Measurements from ENCODE around the gene NFATC3. TPM values are rescaled to one million over a fixed set of nuclear protein-coding genes. Genes with fewer than 3 reads are reported as not detected.

Gene NFATC3
- total RNA-seq, 1 donor, result 32.8 TPM

GRCh38 chr16:68247400-68247799 is 162.2 kb downstream of the NFATC3 start:
- no peak for DNase-seq (ENCODE audit: low read depth)
- no peak for TF ChIP-seq CTCF (IDR thresholded peaks at IDR 0.05; ENCODE audit: insufficient read depth, low read depth, low read length)
- no peak overlapping the region for H3K4me3 ChIP-seq (ENCODE audit: low read depth, low read length)

- no peak for DNase-seq (ENCODE audit: low read depth)
- H3K4me3 ChIP-seq (ENCODE audit: low read depth, low read length), result no peak overlapping the region
- no peak for TF ChIP-seq CTCF (IDR thresholded peaks at IDR 0.05; ENCODE audit: insufficient read depth, low read depth, low read length)
These were observed 162.8 kb downstream of the NFATC3 start for GRCh38 chr16:68247932-68248331.

GRCh38 chr16:68249371-68249770 is 164.2 kb downstream of the NFATC3 start:
- H3K4me3 ChIP-seq (ENCODE audit: low read depth, low read length), result no peak overlapping the region
- DNase-seq (ENCODE audit: low read depth), result no peak
- no peak for TF ChIP-seq CTCF (IDR thresholded peaks at IDR 0.05; ENCODE audit: insufficient read depth, low read depth, low read length)

- H3K4me3 ChIP-seq (ENCODE audit: low read depth, low read length), result no peak overlapping the region
- DNase-seq (ENCODE audit: low read depth), result no peak
- TF ChIP-seq CTCF (IDR thresholded peaks at IDR 0.05; ENCODE audit: insufficient read depth, low read depth, low read length), result no peak
These were observed 165.8 kb downstream of the NFATC3 start for GRCh38 chr16:68250951-68251350.

GRCh38 chr16:68251832-68252231 is 166.7 kb downstream of the NFATC3 start:
- H3K4me3 ChIP-seq (ENCODE audit: low read depth, low read length), result no peak overlapping the region
- TF ChIP-seq CTCF (IDR thresholded peaks at IDR 0.05; ENCODE audit: insufficient read depth, low read depth, low read length), result no peak
- no peak for DNase-seq (ENCODE audit: low read depth)

GRCh38 chr16:68252383-68252782 is 167.2 kb downstream of the NFATC3 start:
- TF ChIP-seq CTCF (IDR thresholded peaks at IDR 0.05; ENCODE audit: insufficient read depth, low read depth, low read length), result no peak
- no peak for DNase-seq (ENCODE audit: low read depth)
- no peak overlapping the region for H3K4me3 ChIP-seq (ENCODE audit: low read depth, low read length)

- no peak overlapping the region for H3K4me3 ChIP-seq (ENCODE audit: low read depth, low read length)
- DNase-seq (ENCODE audit: low read depth), result no peak
- no peak for TF ChIP-seq CTCF (IDR thresholded peaks at IDR 0.05; ENCODE audit: insufficient read depth, low read depth, low read length)
These were observed 168.6 kb downstream of the NFATC3 start for GRCh38 chr16:68253721-68254120.
